ENCODE results near the gene SLC32A1. TPM values are rescaled to one million over a fixed set of nuclear protein-coding genes. Genes with fewer than 3 reads are reported as not detected.

Gene SLC32A1
- total and polyA plus RNA-seq, 2 of the 13 experiments (the other 11 are each of a cell fraction or from before 2014, with no cell fraction given), result not detected

DNA sequence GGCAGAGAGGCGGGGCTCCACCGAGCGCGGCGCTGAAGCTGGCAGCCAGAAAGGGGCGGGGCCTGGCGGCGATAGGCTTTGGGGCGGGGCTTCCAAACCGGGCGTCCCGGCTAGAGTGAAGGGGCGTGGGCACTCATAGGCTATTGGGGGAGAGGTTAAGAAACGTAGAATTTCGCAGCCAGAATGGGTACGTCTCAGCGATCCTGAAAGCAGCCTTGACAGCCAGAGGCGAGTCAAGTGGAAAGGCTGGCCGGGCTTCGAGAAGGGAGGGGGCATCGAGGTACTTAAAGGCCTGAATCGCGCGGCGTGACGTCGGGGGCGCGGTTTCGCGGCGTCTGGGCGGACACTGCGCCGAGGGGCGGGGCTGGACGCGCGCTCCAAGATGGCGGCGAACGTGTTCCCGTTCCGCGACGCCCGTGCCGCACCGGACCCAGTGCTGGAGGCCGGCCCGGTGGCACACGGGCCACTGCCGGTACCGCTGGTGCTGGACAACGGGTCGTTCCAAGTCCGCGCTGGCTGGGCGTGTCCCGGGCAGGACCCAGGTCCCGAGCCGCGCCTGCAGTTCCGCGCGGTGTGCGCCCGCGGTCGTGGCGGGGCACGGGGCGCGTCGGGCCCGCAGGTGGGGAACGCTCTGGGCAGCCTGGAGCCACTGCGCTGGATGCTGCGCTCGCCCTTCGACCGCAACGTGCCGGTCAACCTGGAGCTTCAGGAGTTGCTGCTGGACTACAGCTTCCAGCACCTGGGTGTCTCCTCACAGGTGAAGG lies 24.0 kb downstream of the SLC32A1 start, which contains the start of gene ACTR5 (continued):
- TF ChIP-seq, protein P1, sequence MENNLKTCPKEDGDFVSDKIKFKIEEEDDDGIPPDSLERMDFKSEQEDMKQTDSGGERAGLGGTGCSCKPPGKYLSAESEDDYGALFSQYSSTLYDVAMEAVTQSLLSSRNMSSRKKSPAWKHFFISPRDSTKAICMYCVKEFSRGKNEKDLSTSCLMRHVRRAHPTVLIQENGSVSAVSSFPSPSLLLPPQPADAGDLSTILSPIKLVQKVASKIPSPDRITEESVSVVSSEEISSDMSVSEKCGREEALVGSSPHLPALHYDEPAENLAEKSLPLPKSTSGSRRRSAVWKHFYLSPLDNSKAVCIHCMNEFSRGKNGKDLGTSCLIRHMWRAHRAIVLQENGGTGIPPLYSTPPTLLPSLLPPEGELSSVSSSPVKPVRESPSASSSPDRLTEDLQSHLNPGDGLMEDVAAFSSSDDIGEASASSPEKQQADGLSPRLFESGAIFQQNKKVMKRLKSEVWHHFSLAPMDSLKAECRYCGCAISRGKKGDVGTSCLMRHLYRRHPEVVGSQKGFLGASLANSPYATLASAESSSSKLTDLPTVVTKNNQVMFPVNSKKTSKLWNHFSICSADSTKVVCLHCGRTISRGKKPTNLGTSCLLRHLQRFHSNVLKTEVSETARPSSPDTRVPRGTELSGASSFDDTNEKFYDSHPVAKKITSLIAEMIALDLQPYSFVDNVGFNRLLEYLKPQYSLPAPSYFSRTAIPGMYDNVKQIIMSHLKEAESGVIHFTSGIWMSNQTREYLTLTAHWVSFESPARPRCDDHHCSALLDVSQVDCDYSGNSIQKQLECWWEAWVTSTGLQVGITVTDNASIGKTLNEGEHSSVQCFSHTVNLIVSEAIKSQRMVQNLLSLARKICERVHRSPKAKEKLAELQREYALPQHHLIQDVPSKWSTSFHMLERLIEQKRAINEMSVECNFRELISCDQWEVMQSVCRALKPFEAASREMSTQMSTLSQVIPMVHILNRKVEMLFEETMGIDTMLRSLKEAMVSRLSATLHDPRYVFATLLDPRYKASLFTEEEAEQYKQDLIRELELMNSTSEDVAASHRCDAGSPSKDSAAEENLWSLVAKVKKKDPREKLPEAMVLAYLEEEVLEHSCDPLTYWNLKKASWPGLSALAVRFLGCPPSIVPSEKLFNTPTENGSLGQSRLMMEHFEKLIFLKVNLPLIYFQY (CRISPR knock-in tag; IDR thresholded peaks at IDR 0.05; ENCODE audit: borderline replicate concordance), result peak; percentile 97
- TF ChIP-seq PHF21A (CRISPR knock-in tag; IDR thresholded peaks at IDR 0.05) (peak; percentile 53; the same call in 1 of the 2 replicates), RXRB (CRISPR knock-in tag; IDR thresholded peaks at IDR 0.05; ENCODE audit: borderline replicate concordance) (no peak; the same call in 1 of the 2 replicates), ZNF891 (CRISPR knock-in tag; IDR thresholded peaks at IDR 0.05) (peak; percentile 99), AHR (CRISPR knock-in tag; IDR thresholded peaks at IDR 0.05) (peak; percentile 94), HNF4A (CRISPR knock-in tag; IDR thresholded peaks at IDR 0.05) (no peak), KLF11 (CRISPR knock-in tag; IDR thresholded peaks at IDR 0.05) (no peak; the same call in 1 of the 2 replicates), PAF1 (CRISPR knock-in tag; IDR thresholded peaks at IDR 0.05) (no peak), TMF1 (CRISPR knock-in tag; IDR thresholded peaks at IDR 0.05; ENCODE audit: low read depth) (peak; percentile 97), HNRNPLL (IDR thresholded peaks at IDR 0.05; ENCODE audit: low read depth, low read length, poor library complexity, severe bottlenecking) (peak; percentile 88), MIER3 (CRISPR knock-in tag; IDR thresholded peaks at IDR 0.05; ENCODE audit: borderline replicate concordance) (peak; percentile 89; the same call in 1 of the 2 replicates), ZNF24 (IDR thresholded peaks at IDR 0.05) (no peak), SALL2 (CRISPR knock-in tag; IDR thresholded peaks at IDR 0.05) (peak; percentile 99)
- TF ChIP-seq, protein P2, sequence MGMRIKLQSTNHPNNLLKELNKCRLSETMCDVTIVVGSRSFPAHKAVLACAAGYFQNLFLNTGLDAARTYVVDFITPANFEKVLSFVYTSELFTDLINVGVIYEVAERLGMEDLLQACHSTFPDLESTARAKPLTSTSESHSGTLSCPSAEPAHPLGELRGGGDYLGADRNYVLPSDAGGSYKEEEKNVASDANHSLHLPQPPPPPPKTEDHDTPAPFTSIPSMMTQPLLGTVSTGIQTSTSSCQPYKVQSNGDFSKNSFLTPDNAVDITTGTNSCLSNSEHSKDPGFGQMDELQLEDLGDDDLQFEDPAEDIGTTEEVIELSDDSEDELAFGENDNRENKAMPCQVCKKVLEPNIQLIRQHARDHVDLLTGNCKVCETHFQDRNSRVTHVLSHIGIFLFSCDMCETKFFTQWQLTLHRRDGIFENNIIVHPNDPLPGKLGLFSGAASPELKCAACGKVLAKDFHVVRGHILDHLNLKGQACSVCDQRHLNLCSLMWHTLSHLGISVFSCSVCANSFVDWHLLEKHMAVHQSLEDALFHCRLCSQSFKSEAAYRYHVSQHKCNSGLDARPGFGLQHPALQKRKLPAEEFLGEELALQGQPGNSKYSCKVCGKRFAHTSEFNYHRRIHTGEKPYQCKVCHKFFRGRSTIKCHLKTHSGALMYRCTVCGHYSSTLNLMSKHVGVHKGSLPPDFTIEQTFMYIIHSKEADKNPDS (CRISPR knock-in tag; IDR thresholded peaks at IDR 0.05), result no peak
- TF ChIP-seq, protein P3, sequence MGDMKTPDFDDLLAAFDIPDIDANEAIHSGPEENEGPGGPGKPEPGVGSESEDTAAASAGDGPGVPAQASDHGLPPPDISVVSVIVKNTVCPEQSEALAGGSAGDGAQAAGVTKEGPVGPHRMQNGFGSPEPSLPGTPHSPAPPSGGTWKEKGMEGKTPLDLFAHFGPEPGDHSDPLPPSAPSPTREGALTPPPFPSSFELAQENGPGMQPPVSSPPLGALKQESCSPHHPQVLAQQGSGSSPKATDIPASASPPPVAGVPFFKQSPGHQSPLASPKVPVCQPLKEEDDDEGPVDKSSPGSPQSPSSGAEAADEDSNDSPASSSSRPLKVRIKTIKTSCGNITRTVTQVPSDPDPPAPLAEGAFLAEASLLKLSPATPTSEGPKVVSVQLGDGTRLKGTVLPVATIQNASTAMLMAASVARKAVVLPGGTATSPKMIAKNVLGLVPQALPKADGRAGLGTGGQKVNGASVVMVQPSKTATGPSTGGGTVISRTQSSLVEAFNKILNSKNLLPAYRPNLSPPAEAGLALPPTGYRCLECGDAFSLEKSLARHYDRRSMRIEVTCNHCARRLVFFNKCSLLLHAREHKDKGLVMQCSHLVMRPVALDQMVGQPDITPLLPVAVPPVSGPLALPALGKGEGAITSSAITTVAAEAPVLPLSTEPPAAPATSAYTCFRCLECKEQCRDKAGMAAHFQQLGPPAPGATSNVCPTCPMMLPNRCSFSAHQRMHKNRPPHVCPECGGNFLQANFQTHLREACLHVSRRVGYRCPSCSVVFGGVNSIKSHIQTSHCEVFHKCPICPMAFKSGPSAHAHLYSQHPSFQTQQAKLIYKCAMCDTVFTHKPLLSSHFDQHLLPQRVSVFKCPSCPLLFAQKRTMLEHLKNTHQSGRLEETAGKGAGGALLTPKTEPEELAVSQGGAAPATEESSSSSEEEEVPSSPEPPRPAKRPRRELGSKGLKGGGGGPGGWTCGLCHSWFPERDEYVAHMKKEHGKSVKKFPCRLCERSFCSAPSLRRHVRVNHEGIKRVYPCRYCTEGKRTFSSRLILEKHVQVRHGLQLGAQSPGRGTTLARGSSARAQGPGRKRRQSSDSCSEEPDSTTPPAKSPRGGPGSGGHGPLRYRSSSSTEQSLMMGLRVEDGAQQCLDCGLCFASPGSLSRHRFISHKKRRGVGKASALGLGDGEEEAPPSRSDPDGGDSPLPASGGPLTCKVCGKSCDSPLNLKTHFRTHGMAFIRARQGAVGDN (CRISPR knock-in tag; IDR thresholded peaks at IDR 0.05), result peak; percentile 98
- TF ChIP-seq, protein P4, sequence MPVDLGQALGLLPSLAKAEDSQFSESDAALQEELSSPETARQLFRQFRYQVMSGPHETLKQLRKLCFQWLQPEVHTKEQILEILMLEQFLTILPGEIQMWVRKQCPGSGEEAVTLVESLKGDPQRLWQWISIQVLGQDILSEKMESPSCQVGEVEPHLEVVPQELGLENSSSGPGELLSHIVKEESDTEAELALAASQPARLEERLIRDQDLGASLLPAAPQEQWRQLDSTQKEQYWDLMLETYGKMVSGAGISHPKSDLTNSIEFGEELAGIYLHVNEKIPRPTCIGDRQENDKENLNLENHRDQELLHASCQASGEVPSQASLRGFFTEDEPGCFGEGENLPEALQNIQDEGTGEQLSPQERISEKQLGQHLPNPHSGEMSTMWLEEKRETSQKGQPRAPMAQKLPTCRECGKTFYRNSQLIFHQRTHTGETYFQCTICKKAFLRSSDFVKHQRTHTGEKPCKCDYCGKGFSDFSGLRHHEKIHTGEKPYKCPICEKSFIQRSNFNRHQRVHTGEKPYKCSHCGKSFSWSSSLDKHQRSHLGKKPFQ (CRISPR knock-in tag; IDR thresholded peaks at IDR 0.05; ENCODE audit: insufficient replicate concordance), result peak; percentile 83
- TF ChIP-seq, protein P5, sequence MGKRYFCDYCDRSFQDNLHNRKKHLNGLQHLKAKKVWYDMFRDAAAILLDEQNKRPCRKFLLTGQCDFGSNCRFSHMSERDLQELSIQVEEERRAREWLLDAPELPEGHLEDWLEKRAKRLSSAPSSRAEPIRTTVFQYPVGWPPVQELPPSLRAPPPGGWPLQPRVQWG (CRISPR knock-in tag; IDR thresholded peaks at IDR 0.05; ENCODE audit: borderline replicate concordance, low read depth), result no peak
